IPS-NIHi7 (cell line): ENCODE results near the gene E4F1.
"Not testable (repeated sequence)": the region's sequence is repeated elsewhere in the genome, so short reads cannot be mapped to it uniquely, and the experiment has no call there.

Source experiments
- DNase-seq: peaks from one replicate; pipeline ENCODE4 v3.0.0; 2012; ENCODE audit warnings: mixed read lengths; ENCODE audit errors: extremely low spot score

Gene E4F1

GRCh38 chr16:2244926-2245795, 21.8 kb downstream of the E4F1 start:
- DNase-seq: no peak

GRCh38 chr16:2246301-2246885, 23.0 kb downstream of the E4F1 start:
- DNase-seq: no peak

- no peak for DNase-seq
Measured at GRCh38 chr16:2250652-2251295, 27.4 kb downstream of the E4F1 start.

DNA sequence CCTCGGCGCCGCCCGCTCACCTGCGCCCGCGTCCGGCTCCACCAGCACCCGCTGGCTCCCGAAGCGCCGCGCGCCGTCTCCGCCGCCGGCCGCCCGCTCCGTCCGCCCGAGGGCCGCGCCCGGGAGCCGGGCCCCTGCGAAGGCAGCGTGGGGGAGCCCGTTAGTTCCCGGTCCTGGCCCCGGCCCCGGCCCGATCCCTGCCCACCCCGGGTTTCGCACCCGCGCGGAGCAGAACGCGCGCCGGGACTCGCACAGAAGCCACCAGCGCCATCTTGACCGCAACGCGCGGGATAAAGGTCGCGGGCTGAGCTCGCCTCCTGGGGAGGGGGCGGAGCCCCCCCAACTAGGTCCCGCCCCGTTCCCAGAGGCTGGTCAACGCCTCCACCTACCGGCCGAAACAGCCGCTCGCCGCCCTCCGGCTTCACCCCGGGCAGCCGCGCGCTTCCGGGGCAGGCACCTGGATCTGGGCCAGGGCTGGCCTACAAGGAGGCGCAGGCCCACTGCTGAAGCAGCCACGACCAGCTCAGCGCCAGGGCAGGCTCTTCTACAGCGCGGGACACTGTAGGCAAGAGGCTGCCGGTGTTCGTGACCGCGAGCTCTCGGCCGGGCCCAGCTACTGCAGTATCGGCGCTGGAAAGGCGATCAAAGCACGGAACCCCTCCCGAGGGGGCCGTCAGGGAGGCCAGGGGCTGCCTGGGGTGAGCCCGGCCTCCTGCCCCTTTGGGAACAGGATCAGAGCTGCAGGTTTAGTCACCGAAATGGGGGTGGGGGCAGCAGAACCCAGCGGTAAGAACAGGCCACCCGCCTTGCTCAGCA, 28.1 kb downstream of the E4F1 start, which contains the start of gene ECI1:
TSS of gene ECI1 (minus strand) at position 292 of the 816 bp plus-strand sequence. CDS start at position 271, 21 bp downstream.
- DNase-seq: peak; percentile 98

- no peak for DNase-seq
Measured at GRCh38 chr16:2252806-2253148, 29.4 kb downstream of the E4F1 start.

GRCh38 chr16:2253293-2253692, 29.9 kb downstream of the E4F1 start:
- no peak for DNase-seq

GRCh38 chr16:2256531-2257140, 33.2 kb downstream of the E4F1 start:
- DNase-seq: no peak

DNA sequence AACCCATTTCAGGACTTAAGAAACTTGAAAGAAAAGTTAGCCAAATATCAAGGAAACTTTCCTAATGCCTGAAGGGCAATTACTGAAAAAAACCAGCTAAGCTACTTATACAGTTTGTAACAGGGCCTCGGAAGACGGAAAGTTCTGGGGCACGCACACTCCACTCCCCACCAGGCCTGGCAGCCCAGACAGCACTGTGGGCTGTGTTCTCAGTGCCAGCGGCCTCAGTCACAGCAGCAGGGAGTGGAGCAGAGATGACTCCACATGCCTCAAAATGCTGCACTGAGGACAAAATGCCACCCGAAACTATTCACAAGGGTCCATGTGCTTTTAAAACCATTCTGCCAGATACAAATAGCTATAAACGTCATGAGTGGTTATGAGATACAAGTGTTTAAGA, 34.3 kb downstream of the E4F1 start:
- no peak for DNase-seq

DNA sequence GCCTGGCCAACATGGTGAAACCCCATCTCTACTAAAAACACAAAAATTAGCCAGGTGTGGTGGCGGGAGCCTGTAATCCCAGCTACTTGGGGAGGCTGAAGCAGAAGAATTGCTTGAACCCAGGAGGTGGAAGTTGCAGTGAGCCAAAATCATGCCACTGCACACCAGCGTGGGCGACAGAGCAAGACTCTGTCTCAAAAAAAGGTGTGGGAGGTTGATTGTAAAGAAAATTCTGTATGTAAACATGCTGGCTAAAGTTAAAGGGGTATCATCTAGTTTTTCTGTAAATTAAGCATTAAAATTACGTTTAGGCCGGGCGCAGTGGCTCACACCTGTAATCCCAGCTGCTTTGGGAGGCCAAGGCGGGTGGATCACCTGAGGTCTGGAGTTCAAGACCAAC, 35.1 kb downstream of the E4F1 start:
- DNase-seq: not testable (repeated sequence)

- no peak for DNase-seq
Measured at GRCh38 chr16:2260250-2260649, 36.9 kb downstream of the E4F1 start.

GRCh38 chr16:2263026-2263425, 39.6 kb downstream of the E4F1 start:
- not testable (repeated sequence) for DNase-seq

- not testable (repeated sequence) for DNase-seq
Measured at GRCh38 chr16:2266887-2267286, 43.5 kb downstream of the E4F1 start.

GRCh38 chr16:2267505-2267912, 44.1 kb downstream of the E4F1 start:
- not testable (repeated sequence) for DNase-seq

DNA sequence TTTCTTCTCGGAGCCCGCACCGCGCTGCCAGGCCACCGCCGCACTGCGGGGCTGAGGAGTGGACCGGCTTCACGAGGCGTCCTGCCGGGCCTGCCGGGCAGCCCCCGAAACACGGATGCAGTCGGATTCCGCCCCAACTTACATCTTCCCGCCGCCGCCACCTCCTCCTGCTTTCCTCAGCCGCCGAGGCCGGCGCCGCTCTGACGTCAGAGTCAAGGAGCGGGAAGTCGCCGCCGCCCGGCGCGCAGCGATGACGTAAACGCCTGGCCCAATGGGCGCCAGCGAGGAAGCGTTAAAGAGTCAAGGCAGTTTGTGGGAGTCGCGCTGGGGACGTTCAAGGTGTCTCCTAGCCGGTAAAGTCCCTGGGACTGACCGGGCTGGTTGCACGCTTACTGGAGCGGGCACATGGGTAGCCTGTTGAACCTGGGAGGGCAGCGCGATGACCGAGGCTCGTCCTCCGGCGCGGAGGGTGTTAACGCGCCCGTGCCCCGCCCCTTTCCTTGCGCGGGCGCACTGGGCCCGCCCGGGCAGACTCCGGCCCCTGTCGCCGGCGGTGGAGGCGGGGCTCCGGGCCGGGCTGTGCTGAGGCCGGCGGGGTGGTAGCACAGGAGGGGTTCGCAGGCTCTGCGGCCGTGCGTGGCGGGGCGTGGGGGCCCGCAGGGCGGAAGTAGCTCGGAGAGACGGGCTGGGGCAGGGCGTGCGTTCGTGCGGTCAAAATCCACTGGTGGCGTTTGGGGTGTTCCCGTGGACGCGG, 44.7 kb downstream of the E4F1 start, which contains the start of gene RNPS1:
TSS of gene RNPS1 (minus strand) at position 214 of the 754 bp plus-strand sequence. CDS start 3,483 bp downstream, outside the sequence.
- DNase-seq: peak; percentile 100

DNA sequence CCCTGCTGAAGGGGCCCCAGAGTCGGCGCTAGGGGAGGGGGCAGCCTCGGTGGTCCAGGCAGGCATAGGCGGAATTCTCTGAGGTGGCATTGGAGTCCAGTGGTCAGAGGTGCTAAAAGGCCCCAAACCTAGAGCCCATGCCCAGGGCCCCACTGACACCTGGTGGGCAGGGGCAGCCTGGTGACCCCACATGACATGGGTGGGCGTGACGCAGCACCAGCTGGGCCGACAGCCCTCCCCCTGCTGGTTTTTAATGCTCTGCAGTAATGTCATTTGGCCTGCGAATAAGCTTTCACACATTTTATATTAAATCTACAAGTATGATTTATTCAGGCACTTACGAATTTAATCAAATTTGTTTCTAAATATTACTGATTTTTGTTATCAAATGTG, 46.7 kb downstream of the E4F1 start:
- DNase-seq: no peak

GRCh38 chr16:2270588-2271470, 47.4 kb downstream of the E4F1 start:
- DNase-seq: no peak

- DNase-seq: no peak
Measured at GRCh38 chr16:2271848-2272461, 48.6 kb downstream of the E4F1 start.

- no peak for DNase-seq
Measured at GRCh38 chr16:2273484-2273883, 50.1 kb downstream of the E4F1 start.

DNA sequence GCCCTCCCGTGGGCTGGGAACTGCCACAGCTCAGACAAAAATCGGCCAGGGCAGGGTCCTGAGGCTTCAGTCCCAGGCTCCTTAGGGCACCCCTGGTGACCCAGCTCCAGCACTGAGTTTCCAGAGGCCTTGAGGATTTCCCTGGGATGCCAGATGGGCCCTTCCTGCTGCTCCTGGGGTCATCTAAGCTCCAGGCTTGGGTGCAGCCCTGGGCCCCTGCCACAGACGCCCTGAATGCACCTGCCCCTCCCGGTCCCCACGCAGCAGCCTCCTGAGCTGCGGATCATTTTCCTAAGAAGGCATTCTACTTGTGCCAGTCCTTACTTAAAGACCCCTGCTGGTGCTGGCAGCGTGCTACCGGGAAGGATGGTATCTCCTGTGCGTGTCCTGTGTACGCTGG, 50.5 kb downstream of the E4F1 start:
- no peak for DNase-seq
